HCT116 (cell line): ENCODE data around the gene CTNND1. TPM values are rescaled to one million over a fixed set of nuclear protein-coding genes. Genes with fewer than 3 reads are reported as not detected.

Experiments
- ATAC-seq: fragments of 200-7000 bp; cut with Tn5 transposase; 2 replicates; pipeline ENCODE4 v1.9.1; 2020; ENCODE audit warnings: mild to moderate bottlenecking, moderate library complexity
- BruUV-seq: library from RNA; stranded (reverse); fragments of 400-500 nt; replicated peaks from 2 replicates; lab custom pipeline; 2021; lab: Mats Ljungman, UMichigan
- CTCF ChIA-PET: fragments of 300-600 bp; sonication (Branson Sonifier 250); formaldehyde crosslinking; loops from one replicate; lab custom pipeline; 2021; ENCODE audit warnings: antibody characterized with exemption; lab: Charles Lee
- POLR2A ChIA-PET: fragments of 300-600, 350-600 bp; sonication (Branson Sonifier 250); formaldehyde crosslinking; loops from one replicate; lab custom pipeline; 2021; ENCODE audit warnings: antibody characterized with exemption; lab: Charles Lee
- RAD21 ChIA-PET, 2 experiments: fragments of 300-600 bp; sonication (Branson Sonifier 250); formaldehyde crosslinking; loops; one replicate each; lab custom pipeline; 2023; ENCODE audit warnings: low total read pairs in 2 of 2; ENCODE audit not compliant: uncharacterized antibody in 2 of 2, unreplicated experiment in 2 of 2, low non-redundant PET in 1 of 2; lab: Charles Lee
- DNase-seq: peaks from one replicate; pipeline ENCODE4 v3.0.0-alpha.2; 2010; ENCODE audit warnings: low read depth, low spot score
- H2AFZ ChIP-seq: fragments of 200-600 bp; shearing (Covaris generic), sonication (generic); 2 replicates; pipeline ENCODE4 v1.6.1; 2017; ENCODE audit warnings: low read depth, mixed run types, mixed read lengths, antibody characterized with exemption, low read length; ENCODE audit not compliant: poor library complexity, severe bottlenecking
- H3K27ac ChIP-seq: 2 replicates; pipeline ENCODE4 v1.5.1; 2012; ENCODE audit warnings: low read depth, low read length
- H3K27me3 ChIP-seq: fragments of 200-600 bp; sonication (generic); 2 replicates; pipeline ENCODE4 v1.6.1; 2016; ENCODE audit warnings: mixed run types, low read length, mixed read lengths; ENCODE audit not compliant: insufficient read depth
- H3K36me3 ChIP-seq, 2 experiments: fragments of 200-500 bp in 1 of 2; fragments of 200-600 bp in 1 of 2; sonication (Bioruptor generic) in 1 of 2; sonication (generic) in 1 of 2; 2 replicates each; pipeline versions ENCODE4 v1.5.1 to v1.6.1; 2014 to 2016; ENCODE audit warnings: low read length in 2 of 2, inconsistent platforms in 1 of 2, mixed read lengths in 1 of 2, mixed run types in 1 of 2; ENCODE audit not compliant: insufficient read depth in 2 of 2, control insufficient read depth in 1 of 2
- H3K4me1 ChIP-seq, 2 experiments: fragments of 200-600 bp in 1 of 2; sonication (generic) in 1 of 2; 2 replicates each; pipeline versions ENCODE4 v1.5.1 to v1.6.1; 2012 to 2017; ENCODE audit warnings: low read length in 2 of 2, inconsistent platforms in 1 of 2, mild to moderate bottlenecking in 1 of 2, mixed read lengths in 1 of 2, mixed run types in 1 of 2, moderate library complexity in 1 of 2; ENCODE audit not compliant: insufficient read depth in 2 of 2, control insufficient read depth in 1 of 2
- H3K4me2 ChIP-seq: fragments of 200-600 bp; sonication (generic); 2 replicates; pipeline ENCODE4 v1.6.1; 2017; ENCODE audit warnings: mixed run types, low read length, mixed read lengths
- H3K4me3 ChIP-seq, 2 experiments: fragments of 200-600 bp in 1 of 2; sonication (generic) in 1 of 2; replicated peaks in 1 of 2; 2 replicates each; pipeline ENCODE4 v1.5.1; 2011 to 2016; ENCODE audit warnings: low read length in 2 of 2, control low read depth in 1 of 2, low read depth in 1 of 2, mild to moderate bottlenecking in 1 of 2, mixed read lengths in 1 of 2, mixed run types in 1 of 2
- H3K79me2 ChIP-seq: fragments of 200-600 bp; sonication (generic); 2 replicates; pipeline ENCODE4 v1.6.1; 2017; ENCODE audit warnings: mild to moderate bottlenecking, mixed run types, low read length, moderate library complexity, mixed read lengths; ENCODE audit not compliant: insufficient read depth
- H3K9ac ChIP-seq: fragments of 200-600 bp; sonication (generic); 2 replicates; pipeline ENCODE4 v1.6.1; 2016; ENCODE audit warnings: low read length, mixed read lengths
- H3K9me2 ChIP-seq: fragments of 200-600 bp; sonication (generic), shearing (Covaris generic); 2 replicates; pipeline ENCODE4 v1.6.1; 2017; ENCODE audit warnings: mixed run types, mild to moderate bottlenecking, moderate library complexity; ENCODE audit not compliant: insufficient read depth
- H3K9me3 ChIP-seq, 2 experiments: fragments of 200-500 bp in 1 of 2; fragments of 200-600 bp in 1 of 2; sonication (Bioruptor generic) in 1 of 2; sonication (generic) in 1 of 2; 2 replicates each; pipeline ENCODE4 v1.6.1; 2014 to 2017; ENCODE audit warnings: low read length in 2 of 2, mixed read lengths in 2 of 2, inconsistent platforms in 1 of 2, low read depth in 1 of 2, mild to moderate bottlenecking in 1 of 2, mixed run types in 1 of 2, moderate library complexity in 1 of 2; ENCODE audit not compliant: control insufficient read depth in 1 of 2, insufficient read depth in 1 of 2
- H4K20me1 ChIP-seq: fragments of 200-600 bp; sonication (generic), shearing (Covaris generic); 2 replicates; pipeline ENCODE4 v1.6.1; 2017; ENCODE audit warnings: mixed run types, mild to moderate bottlenecking, moderate library complexity; ENCODE audit not compliant: insufficient read depth
- CTCF ChIP-seq, 3 experiments: fragments of 200-600 bp in 1 of 3; sonication (generic) in 1 of 3; IDR thresholded peaks in 2 of 3; conservative IDR thresholded peaks in 1 of 3; 2 replicates each; pipeline ENCODE4 v1.5.1; 2012 to 2017; ENCODE audit warnings: low read depth in 2 of 3, low read length in 2 of 3, antibody characterized with exemption in 1 of 3, borderline replicate concordance in 1 of 3, control low read depth in 1 of 3, mild to moderate bottlenecking in 1 of 3, mixed read lengths in 1 of 3, mixed run types in 1 of 3, moderate library complexity in 1 of 3; ENCODE audit not compliant: insufficient read depth in 1 of 3
- EGR1 ChIP-seq: IDR thresholded peaks from 2 replicates; pipeline ENCODE4 v1.6.1; 2012; ENCODE audit warnings: low read depth
- ELF1 ChIP-seq: IDR thresholded peaks from 2 replicates; pipeline ENCODE4 v1.6.1; 2012; ENCODE audit warnings: low read depth, borderline replicate concordance
- EZH2phosphoT487 ChIP-seq: fragments of 200-600 bp; IDR thresholded peaks from 2 replicates; pipeline ENCODE4 v1.6.1; 2018; ENCODE audit warnings: antibody characterized with exemption, borderline replicate concordance
- FOSL1 ChIP-seq: IDR thresholded peaks from 2 replicates; pipeline ENCODE4 v1.6.1; 2012; ENCODE audit warnings: low read depth
- JUND ChIP-seq: IDR thresholded peaks from 2 replicates; pipeline ENCODE4 v1.6.1; 2012
- POLR2A ChIP-seq: IDR thresholded peaks from 2 replicates; pipeline ENCODE4 v1.7.0; 2011; ENCODE audit warnings: borderline replicate concordance; ENCODE audit not compliant: insufficient read depth, insufficient read length; ENCODE audit errors: extremely low read depth
- POLR2AphosphoS5 ChIP-seq: IDR thresholded peaks from 2 replicates; pipeline ENCODE4 v1.6.1; 2011; ENCODE audit warnings: mild to moderate bottlenecking, low read depth, low read length, moderate library complexity
- RAD21 ChIP-seq: IDR thresholded peaks from 2 replicates; pipeline ENCODE4 v1.6.1; 2012; ENCODE audit warnings: low read depth, mild to moderate bottlenecking
- SIN3A ChIP-seq: IDR thresholded peaks from 2 replicates; pipeline ENCODE4 v1.6.1; 2012; ENCODE audit warnings: low read depth
- SP1 ChIP-seq: IDR thresholded peaks from 2 replicates; pipeline ENCODE4 v1.6.1; 2012; ENCODE audit warnings: low read depth
- TCF7L2 ChIP-seq: IDR thresholded peaks from 2 replicates; pipeline ENCODE4 v1.7.0; 2011; ENCODE audit warnings: borderline replicate concordance, inconsistent platforms; ENCODE audit not compliant: insufficient read depth, insufficient read length; ENCODE audit errors: extremely low read depth
- YY1 ChIP-seq: IDR thresholded peaks from 2 replicates; pipeline ENCODE4 v1.6.1; 2011; ENCODE audit warnings: low read length, low read depth, moderate library complexity, mild to moderate bottlenecking; ENCODE audit not compliant: insufficient replicate concordance; ENCODE audit errors: extremely low read depth
- ZFX ChIP-seq: fragments of 450-650 bp; IDR thresholded peaks from 2 replicates; pipeline ENCODE4 v1.6.1; 2017
- ZNF274 ChIP-seq: fragments of 200-500 bp; sonication (Bioruptor generic); IDR thresholded peaks from 2 replicates; pipeline ENCODE4 v1.6.1; 2014; ENCODE audit warnings: mild to moderate bottlenecking, low read depth, low read length, inconsistent platforms
- intact Hi-C: fragments of 100-400 bp; cut with micrococcal nuclease; formaldehyde crosslinking; loops from 2 replicates; pipeline ENCODE4 v1.10.0; 2022
- total RNA-seq: library from RNA; stranded (reverse); gene quantifications from one replicate; pipeline ENCODE4 v1.2.1, GENCODE V29; 2021; ENCODE audit not compliant: unreplicated experiment
- TF ChIP-seq, protein P1 (sequence below): IDR thresholded peaks from 2 replicates; pipeline ENCODE4 v1.6.1; 2012
- TF ChIP-seq, protein P2 (sequence below): IDR thresholded peaks from 2 replicates; pipeline ENCODE4 v1.6.1; 2012; ENCODE audit warnings: low read depth
- TF ChIP-seq, protein P3 (sequence below): IDR thresholded peaks from 2 replicates; pipeline ENCODE4 v1.6.1; 2011; ENCODE audit warnings: mild to moderate bottlenecking, low read length, moderate library complexity; ENCODE audit not compliant: insufficient replicate concordance; ENCODE audit errors: extremely low read depth

Gene CTNND1
- total RNA-seq, 1 experiment from 2014 or later, result 157 TPM

GRCh38 chr11:57778318-57779037, 16.9 kb downstream of the CTNND1 start:
- ATAC-seq, result peak; percentile 81
- Histone ChIP-seq H3K4me3 (peak overlapping the region; percentile 28 to 49), H3K36me3 (no peaks in the 10 kb centered on the region), H3K9me3 (no peaks in the 10 kb centered on the region), H3K9me2 (no peaks in the 10 kb centered on the region), H3K4me2 (peak overlapping the region; percentile 72), H3K27ac (peak overlapping the region; percentile 89), H3K27me3 (no peaks in the 10 kb centered on the region), H4K20me1 (no peaks in the 10 kb centered on the region; the same call in 1 of the 2 replicates), H3K79me2 (peaks cover 100% of the 10 kb centered on the region), H2AFZ (no peak overlapping the region), H3K4me1 (peaks cover 88 to 98% of the 10 kb centered on the region in 2 experiments), H3K9ac (peak overlapping the region; percentile 69)
- peak; percentile 89 for DNase-seq
- no TSS peak for BruUV-seq
- RAD21 ChIA-PET, result interaction anchor here (0.9 to 1.5 kb wide), 4 partner anchors 17 to 22 kb away, joined by 3 to 7 read pairs (median 4); partner anchors contain the start of gene CTNND1 (in 2 of the 2)
- POLR2A ChIA-PET, result interaction anchor here (0.7 to 2.8 kb wide), 9 partner anchors 8 to 798 kb away, joined by 3 to 22 read pairs (median 6); partner anchors contain the start of genes BTBD18, CTNND1 and SELENOH
- intact Hi-C loops, result loop anchor here (2.0 kb wide), 1 partner anchor 16 kb away; no protein-coding TSS in a partner anchor
- CTCF ChIA-PET, result interaction anchor here (0.9 to 4.5 kb wide), 3 partner anchors 17 to 27 kb away, joined by 3 to 30 read pairs (median 12); partner anchors contain the start of genes BTBD18 and CTNND1
- TF ChIP-seq, protein P1, sequence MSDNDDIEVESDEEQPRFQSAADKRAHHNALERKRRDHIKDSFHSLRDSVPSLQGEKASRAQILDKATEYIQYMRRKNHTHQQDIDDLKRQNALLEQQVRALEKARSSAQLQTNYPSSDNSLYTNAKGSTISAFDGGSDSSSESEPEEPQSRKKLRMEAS, result peak; percentile 62
- TF ChIP-seq, protein P2, sequence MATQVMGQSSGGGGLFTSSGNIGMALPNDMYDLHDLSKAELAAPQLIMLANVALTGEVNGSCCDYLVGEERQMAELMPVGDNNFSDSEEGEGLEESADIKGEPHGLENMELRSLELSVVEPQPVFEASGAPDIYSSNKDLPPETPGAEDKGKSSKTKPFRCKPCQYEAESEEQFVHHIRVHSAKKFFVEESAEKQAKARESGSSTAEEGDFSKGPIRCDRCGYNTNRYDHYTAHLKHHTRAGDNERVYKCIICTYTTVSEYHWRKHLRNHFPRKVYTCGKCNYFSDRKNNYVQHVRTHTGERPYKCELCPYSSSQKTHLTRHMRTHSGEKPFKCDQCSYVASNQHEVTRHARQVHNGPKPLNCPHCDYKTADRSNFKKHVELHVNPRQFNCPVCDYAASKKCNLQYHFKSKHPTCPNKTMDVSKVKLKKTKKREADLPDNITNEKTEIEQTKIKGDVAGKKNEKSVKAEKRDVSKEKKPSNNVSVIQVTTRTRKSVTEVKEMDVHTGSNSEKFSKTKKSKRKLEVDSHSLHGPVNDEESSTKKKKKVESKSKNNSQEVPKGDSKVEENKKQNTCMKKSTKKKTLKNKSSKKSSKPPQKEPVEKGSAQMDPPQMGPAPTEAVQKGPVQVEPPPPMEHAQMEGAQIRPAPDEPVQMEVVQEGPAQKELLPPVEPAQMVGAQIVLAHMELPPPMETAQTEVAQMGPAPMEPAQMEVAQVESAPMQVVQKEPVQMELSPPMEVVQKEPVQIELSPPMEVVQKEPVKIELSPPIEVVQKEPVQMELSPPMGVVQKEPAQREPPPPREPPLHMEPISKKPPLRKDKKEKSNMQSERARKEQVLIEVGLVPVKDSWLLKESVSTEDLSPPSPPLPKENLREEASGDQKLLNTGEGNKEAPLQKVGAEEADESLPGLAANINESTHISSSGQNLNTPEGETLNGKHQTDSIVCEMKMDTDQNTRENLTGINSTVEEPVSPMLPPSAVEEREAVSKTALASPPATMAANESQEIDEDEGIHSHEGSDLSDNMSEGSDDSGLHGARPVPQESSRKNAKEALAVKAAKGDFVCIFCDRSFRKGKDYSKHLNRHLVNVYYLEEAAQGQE, result no peak
- no peak for TF ChIP-seq ZFX
- no peak for TF ChIP-seq ELF1
- TF ChIP-seq EGR1, result 0 out of 2 replicates have a peak, but pooled peaks have one; percentile 25
- no peak for TF ChIP-seq POLR2A
- TF ChIP-seq POLR2AphosphoS5, result peak; percentile 68
- TF ChIP-seq, protein P3, sequence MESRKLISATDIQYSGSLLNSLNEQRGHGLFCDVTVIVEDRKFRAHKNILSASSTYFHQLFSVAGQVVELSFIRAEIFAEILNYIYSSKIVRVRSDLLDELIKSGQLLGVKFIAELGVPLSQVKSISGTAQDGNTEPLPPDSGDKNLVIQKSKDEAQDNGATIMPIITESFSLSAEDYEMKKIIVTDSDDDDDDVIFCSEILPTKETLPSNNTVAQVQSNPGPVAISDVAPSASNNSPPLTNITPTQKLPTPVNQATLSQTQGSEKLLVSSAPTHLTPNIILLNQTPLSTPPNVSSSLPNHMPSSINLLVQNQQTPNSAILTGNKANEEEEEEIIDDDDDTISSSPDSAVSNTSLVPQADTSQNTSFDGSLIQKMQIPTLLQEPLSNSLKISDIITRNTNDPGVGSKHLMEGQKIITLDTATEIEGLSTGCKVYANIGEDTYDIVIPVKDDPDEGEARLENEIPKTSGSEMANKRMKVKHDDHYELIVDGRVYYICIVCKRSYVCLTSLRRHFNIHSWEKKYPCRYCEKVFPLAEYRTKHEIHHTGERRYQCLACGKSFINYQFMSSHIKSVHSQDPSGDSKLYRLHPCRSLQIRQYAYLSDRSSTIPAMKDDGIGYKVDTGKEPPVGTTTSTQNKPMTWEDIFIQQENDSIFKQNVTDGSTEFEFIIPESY, result no peak
- TF ChIP-seq FOSL1, result peak; percentile 48; the same call in 1 of the 2 replicates
- TF ChIP-seq TCF7L2, result peak; percentile 71
- peak; percentile 52 for TF ChIP-seq JUND
- 0 out of 2 replicates have a peak, but pooled peaks have one; percentile 7 for TF ChIP-seq RAD21
- peak; percentile 48; the same call in 1 of the 2 replicates for TF ChIP-seq SIN3A
- no peak for TF ChIP-seq CTCF (IDR thresholded peaks at IDR 0.05 in 2 of 3, conservative IDR thresholded peaks at IDR 0.05 in 1 of 3; ENCODE audit: borderline replicate concordance in 1 of 3, insufficient read depth in 1 of 3, low read depth in 2 of 3, low read length in 2 of 3)
- TF ChIP-seq EZH2phosphoT487, result no peak
- TF ChIP-seq YY1, result no peak
- TF ChIP-seq SP1, result peak; percentile 93
- TF ChIP-seq ZNF274, result no peak
